Smooth muscle cell (in vitro differentiated cells): ENCODE data around the gene HPCAL1. TPM values are rescaled to one million over a fixed set of nuclear protein-coding genes. Genes with fewer than 3 reads are reported as not detected.

Experiments used
- DNase-seq: peaks from one replicate; lab custom pipeline; 2025; ENCODE audit not compliant: unreplicated experiment; lab: John Stamatoyannopoulos, UW
- H2AFZ ChIP-seq: fragments of 200-600 bp; sonication (generic); 2 replicates; pipeline ENCODE4 v1.6.0; 2016; ENCODE audit warnings: antibody characterized with exemption, low read depth, mild to moderate bottlenecking
- H3F3A ChIP-seq: fragments of 200-600 bp; sonication (generic); 2 replicates; pipeline ENCODE4 v1.6.0; 2017; ENCODE audit warnings: antibody characterized with exemption, low read depth
- H3K27ac ChIP-seq: fragments of 200-600 bp; sonication (generic); 2 replicates; pipeline ENCODE4 v1.5.1; 2016; ENCODE audit warnings: low read depth, mild to moderate bottlenecking
- H3K27me3 ChIP-seq: fragments of 200-600 bp; sonication (generic); 2 replicates; pipeline ENCODE4 v1.6.1; 2016; ENCODE audit warnings: low read depth, mild to moderate bottlenecking
- H3K36me3 ChIP-seq: fragments of 200-600 bp; sonication (generic); 2 replicates; pipeline ENCODE4 v1.5.1; 2016; ENCODE audit warnings: low read depth
- H3K4me1 ChIP-seq: fragments of 200-600 bp; sonication (generic); 2 replicates; pipeline ENCODE4 v1.5.1; 2016; ENCODE audit warnings: low read depth
- H3K4me2 ChIP-seq: fragments of 200-600 bp; sonication (generic); 2 replicates; pipeline ENCODE4 v1.6.0; 2016; ENCODE audit warnings: mild to moderate bottlenecking
- H3K4me3 ChIP-seq: fragments of 200-600 bp; sonication (generic); 2 replicates; pipeline ENCODE4 v1.5.1; 2016; ENCODE audit warnings: mild to moderate bottlenecking
- H3K79me2 ChIP-seq: fragments of 200-600 bp; sonication (generic); 2 replicates; pipeline ENCODE4 v1.6.0; 2016; ENCODE audit warnings: low read depth, mild to moderate bottlenecking
- H3K9ac ChIP-seq: fragments of 200-600 bp; sonication (generic); 2 replicates; pipeline ENCODE4 v1.6.0; 2016; ENCODE audit warnings: low read depth
- H3K9me3 ChIP-seq: fragments of 200-600 bp; sonication (generic); replicated peaks from 2 replicates; pipeline ENCODE4 v1.5.1; 2016; ENCODE audit warnings: low read depth
- H4K20me1 ChIP-seq: fragments of 200-600 bp; sonication (generic); 2 replicates; pipeline ENCODE4 v1.6.0; 2016; ENCODE audit warnings: low read depth
- WGBS: methylation state at CpG from one replicate; pipeline ENCODE4 v1.1.7; 2016; ENCODE audit warnings: low lambda C conversion rate; 5-methylcytosine and 5-hydroxymethylcytosine counted together
- polyA plus RNA-seq: library from polyadenylated mRNA; unstranded; fragments of >200 nt; fragmentation: Nextera tagmentation; extraction: Ambion mirVana; gene quantifications from 2 replicates; pipeline ENCODE4 v1.2.1, GENCODE V29; 2016
- total RNA-seq: library from RNA; depleted of rRNA; stranded (reverse); fragments of >200 nt; gene quantifications from 2 replicates; pipeline ENCODE4 v1.2.3, GENCODE V29; 2014
- TF ChIP-seq, protein P1 (sequence below): fragments of 200-600 bp; sonication (generic); IDR thresholded peaks from 2 replicates; pipeline ENCODE4 v1.5.1; 2017; ENCODE audit warnings: borderline replicate concordance, mild to moderate bottlenecking, antibody characterized with exemption; ENCODE audit not compliant: insufficient read depth, poor library complexity, severe bottlenecking

HPCAL1 gene
- total and polyA plus RNA-seq, 2 experiments from 2014 or later, result 11.7 to 15.8 TPM

DNA sequence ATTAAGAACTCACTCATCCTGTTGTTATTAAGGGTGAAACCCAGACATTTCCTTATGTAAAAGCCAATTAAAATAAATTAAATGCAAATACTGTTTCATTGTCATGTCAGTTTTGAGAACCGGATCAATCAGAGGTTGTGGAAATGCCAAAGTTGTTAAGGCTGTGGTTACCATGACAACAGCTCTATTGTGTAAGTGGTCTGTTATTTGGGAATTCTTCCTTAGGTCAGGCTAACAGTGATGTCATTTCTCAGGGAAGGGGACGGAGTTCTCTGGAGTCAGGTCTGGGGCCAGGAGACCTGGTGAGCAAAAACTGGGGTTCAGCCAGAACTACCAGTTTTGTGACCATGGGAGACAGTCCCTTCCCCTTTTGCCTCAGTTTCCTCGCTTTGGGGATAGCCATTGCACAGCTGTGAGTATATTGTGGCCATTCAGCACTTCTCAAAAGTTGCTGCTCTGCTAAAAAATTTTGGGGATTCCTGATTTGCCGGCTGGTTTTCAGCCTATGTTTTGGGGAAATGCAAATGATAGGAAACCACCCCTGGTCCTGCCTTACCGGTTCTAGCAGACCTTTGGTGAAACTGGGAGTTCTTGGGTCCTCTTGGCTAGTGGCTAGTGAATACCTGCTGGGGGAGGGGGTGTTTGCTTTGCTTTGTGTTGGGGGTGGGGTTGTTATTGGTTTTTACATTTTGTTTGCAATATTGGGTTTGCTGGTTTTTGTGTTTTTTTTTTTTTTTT, 21.6 kb downstream of the HPCAL1 start:
- H3K4me3 ChIP-seq, result no peak overlapping the region
- TF ChIP-seq, protein P1, sequence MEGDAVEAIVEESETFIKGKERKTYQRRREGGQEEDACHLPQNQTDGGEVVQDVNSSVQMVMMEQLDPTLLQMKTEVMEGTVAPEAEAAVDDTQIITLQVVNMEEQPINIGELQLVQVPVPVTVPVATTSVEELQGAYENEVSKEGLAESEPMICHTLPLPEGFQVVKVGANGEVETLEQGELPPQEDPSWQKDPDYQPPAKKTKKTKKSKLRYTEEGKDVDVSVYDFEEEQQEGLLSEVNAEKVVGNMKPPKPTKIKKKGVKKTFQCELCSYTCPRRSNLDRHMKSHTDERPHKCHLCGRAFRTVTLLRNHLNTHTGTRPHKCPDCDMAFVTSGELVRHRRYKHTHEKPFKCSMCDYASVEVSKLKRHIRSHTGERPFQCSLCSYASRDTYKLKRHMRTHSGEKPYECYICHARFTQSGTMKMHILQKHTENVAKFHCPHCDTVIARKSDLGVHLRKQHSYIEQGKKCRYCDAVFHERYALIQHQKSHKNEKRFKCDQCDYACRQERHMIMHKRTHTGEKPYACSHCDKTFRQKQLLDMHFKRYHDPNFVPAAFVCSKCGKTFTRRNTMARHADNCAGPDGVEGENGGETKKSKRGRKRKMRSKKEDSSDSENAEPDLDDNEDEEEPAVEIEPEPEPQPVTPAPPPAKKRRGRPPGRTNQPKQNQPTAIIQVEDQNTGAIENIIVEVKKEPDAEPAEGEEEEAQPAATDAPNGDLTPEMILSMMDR, result no peak
- no peak for DNase-seq
- H3K27me3 ChIP-seq, result no peaks in the 10 kb centered on the region
- WGBS, result 64% methylated on average over 5 of the region's 5 CpGs
- H3K9me3 ChIP-seq, result no peaks in the 10 kb centered on the region
- no peaks in the 10 kb centered on the region for H3F3A ChIP-seq
- H3K4me2 ChIP-seq, result no peak overlapping the region
- no peaks in the 10 kb centered on the region for H3K36me3 ChIP-seq
- H4K20me1 ChIP-seq, result no peaks in the 10 kb centered on the region
- H3K9ac ChIP-seq, result no peak overlapping the region
- H3K27ac ChIP-seq, result no peak overlapping the region
- no peaks in the 10 kb centered on the region for H3K79me2 ChIP-seq
- no peaks in the 10 kb centered on the region for H3K4me1 ChIP-seq
- no peak overlapping the region for H2AFZ ChIP-seq

GRCh38 chr2:10325278-10326145, 22.8 kb downstream of the HPCAL1 start:
- TF ChIP-seq, protein P1, result no peak
- no peak for DNase-seq
- H3K4me2 ChIP-seq, result no peak overlapping the region
- H3K9ac ChIP-seq, result no peak overlapping the region
- no peak overlapping the region for H3K4me3 ChIP-seq
- H3K27me3 ChIP-seq, result no peaks in the 10 kb centered on the region
- no peaks in the 10 kb centered on the region for H3K9me3 ChIP-seq
- no peak overlapping the region for H2AFZ ChIP-seq
- no peaks in the 10 kb centered on the region for H3K36me3 ChIP-seq
- no peaks in the 10 kb centered on the region for H3F3A ChIP-seq
- H4K20me1 ChIP-seq, result no peaks in the 10 kb centered on the region
- H3K27ac ChIP-seq, result no peak overlapping the region
- H3K4me1 ChIP-seq, result peaks cover 10% of the 10 kb centered on the region
- no peaks in the 10 kb centered on the region for H3K79me2 ChIP-seq
- 94% methylated on average over 17 of the region's 17 CpGs for WGBS

GRCh38 chr2:10326151-10326616, 23.5 kb downstream of the HPCAL1 start:
- Histone ChIP-seq H3K27ac (no peak overlapping the region), H4K20me1 (no peaks in the 10 kb centered on the region), H3K36me3 (no peaks in the 10 kb centered on the region), H3K4me1 (peaks cover 17% of the 10 kb centered on the region), H3K9ac (no peak overlapping the region), H2AFZ (no peak overlapping the region), H3F3A (no peaks in the 10 kb centered on the region), H3K9me3 (no peaks in the 10 kb centered on the region), H3K27me3 (no peaks in the 10 kb centered on the region), H3K4me2 (no peak overlapping the region), H3K4me3 (no peak overlapping the region), H3K79me2 (no peaks in the 10 kb centered on the region)
- TF ChIP-seq, protein P1, result no peak
- DNase-seq, result no peak
- WGBS, result 95% methylated on average over 6 of the region's 7 CpGs
